NCI-H2107 (cell line): ENCODE measurements around the gene SARM1.
A peak's percentile ranks its signal among the peaks of the same experiment; 100 is the strongest.
"Not testable (repeated sequence)": the region's sequence is repeated elsewhere in the genome, so short reads cannot be mapped to it uniquely, and the experiment has no call there.

Experiments used
- DNase-seq: peaks from one replicate; lab custom pipeline; 2025; lab: John Stamatoyannopoulos, UW

The SARM1 gene

GRCh38 chr17:28371245-28372202 lies at the start of gene SARM1:
TSS of gene SARM1 (plus strand) at chr17:28371694. CDS start at chr17:28372033, 339 bp downstream.
- DNase-seq: peak; percentile 48

- DNase-seq: no peak
Observed at GRCh38 chr17:28324267-28324745, 47.2 kb upstream of the SARM1 start.

GRCh38 chr17:28324781-28325180 lies 46.7 kb upstream of the SARM1 start:
- DNase-seq: no peak

GRCh38 chr17:28325211-28325610 lies 46.3 kb upstream of the SARM1 start:
- no peak for DNase-seq

- no peak for DNase-seq
Observed at GRCh38 chr17:28326114-28326513, 45.4 kb upstream of the SARM1 start.

GRCh38 chr17:28327031-28327607 lies 44.4 kb upstream of the SARM1 start:
- DNase-seq: no peak

- no peak for DNase-seq
Observed at GRCh38 chr17:28327709-28328108, 43.8 kb upstream of the SARM1 start.

- DNase-seq: no peak
Observed at GRCh38 chr17:28328325-28328724, 43.2 kb upstream of the SARM1 start.

- no peak for DNase-seq
Observed at GRCh38 chr17:28330671-28331070, 40.8 kb upstream of the SARM1 start.

GRCh38 chr17:28331891-28332420 lies 39.5 kb upstream of the SARM1 start:
- DNase-seq: no peak

GRCh38 chr17:28333083-28333746 lies 38.3 kb upstream of the SARM1 start:
- no peak for DNase-seq

- no peak for DNase-seq
Observed at GRCh38 chr17:28334171-28334570, 37.3 kb upstream of the SARM1 start.

- DNase-seq: no peak
Observed at GRCh38 chr17:28334666-28335200, 36.8 kb upstream of the SARM1 start.

GRCh38 chr17:28335201-28335958 lies 36.1 kb upstream of the SARM1 start, which contains the start of the genes IFT20 and TNFAIP1:
TSS of gene IFT20 (minus strand) at chr17:28335472. CDS start at chr17:28331985, 3,487 bp downstream.
TSS of gene TNFAIP1 (plus strand) at chr17:28335761. CDS start at chr17:28339522, 3,761 bp downstream.
- peak; percentile 96 for DNase-seq

- no peak for DNase-seq
Observed at GRCh38 chr17:28335959-28336871, 35.3 kb upstream of the SARM1 start.

- DNase-seq: no peak
Observed at GRCh38 chr17:28338056-28338768, 33.3 kb upstream of the SARM1 start.

GRCh38 chr17:28338769-28339212 lies 32.7 kb upstream of the SARM1 start:
- not testable (repeated sequence) for DNase-seq

GRCh38 chr17:28339431-28339830 lies 32.1 kb upstream of the SARM1 start:
- no peak for DNase-seq

GRCh38 chr17:28340374-28340773 lies 31.1 kb upstream of the SARM1 start:
- DNase-seq: no peak
